Muscle layer of colon (tissue), 2 donors: ENCODE data around the gene SLC25A25.

Experiments
- H3K27ac ChIP-seq: one replicate; pipeline ENCODE4 v1.7.0; 2013; ENCODE audit warnings: low read depth, mild to moderate bottlenecking, low read length, moderate library complexity
- H3K27me3 ChIP-seq, 2 donors: one replicate each; pipeline ENCODE4 v1.7.0; 2013; ENCODE audit warnings: low read length in 2 of 2, mild to moderate bottlenecking in 2 of 2; ENCODE audit not compliant: insufficient read depth in 2 of 2, control insufficient read depth in 1 of 2
- H3K36me3 ChIP-seq: one replicate; pipeline ENCODE4 v1.7.0; 2013; ENCODE audit warnings: mild to moderate bottlenecking, low read length; ENCODE audit not compliant: insufficient read depth
- H3K4me1 ChIP-seq: one replicate; pipeline ENCODE4 v1.7.0; 2013; ENCODE audit warnings: mild to moderate bottlenecking, low read length; ENCODE audit not compliant: insufficient read depth
- H3K4me3 ChIP-seq, 2 donors: one replicate each; pipeline ENCODE4 v1.7.0; 2013; ENCODE audit warnings: low read length in 2 of 2, low read depth in 1 of 2, mild to moderate bottlenecking in 1 of 2, moderate library complexity in 1 of 2
- H3K9ac ChIP-seq: one replicate; pipeline ENCODE4 v1.7.0; 2013; ENCODE audit warnings: low read length
- H3K9me3 ChIP-seq: one replicate; pipeline ENCODE4 v1.7.0; 2013; ENCODE audit warnings: mild to moderate bottlenecking, low read length
- donor health status: abdominal sarcoma.
- donor health status: Adenocarcinoma of cecum.

Gene SLC25A25

DNA sequence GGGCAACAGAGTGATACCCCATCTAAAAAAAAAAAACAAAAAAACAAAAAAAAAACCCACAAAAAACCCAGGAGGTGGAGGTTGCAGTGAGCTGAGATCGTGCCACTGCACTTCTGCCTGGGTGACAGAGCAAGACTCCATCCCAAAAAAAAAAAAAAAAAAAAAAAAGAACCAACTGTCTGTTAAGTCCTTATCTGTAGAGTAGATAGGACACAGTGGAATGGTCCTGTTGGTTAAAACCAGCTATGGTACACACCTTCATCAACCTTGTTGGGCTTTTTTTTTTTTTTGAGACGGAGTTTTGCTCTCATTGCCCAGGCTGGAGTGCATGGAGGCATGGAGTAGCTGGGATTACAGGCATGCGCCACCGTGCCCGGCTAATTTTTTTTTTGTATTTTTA lies 12.2 kb downstream of the SLC25A25 start:
- H3K36me3 ChIP-seq = peaks cover 7% of the 10 kb centered on the region
- H3K27me3 ChIP-seq = no peaks in the 10 kb centered on the region
- H3K9ac ChIP-seq = no peak overlapping the region
- H3K27ac ChIP-seq = no peak overlapping the region
- H3K4me3 ChIP-seq = no peak overlapping the region
- peaks cover 35% of the 10 kb centered on the region for H3K4me1 ChIP-seq
- H3K9me3 ChIP-seq = no peaks in the 10 kb centered on the region

- Histone ChIP-seq H3K9ac (no peak overlapping the region), H3K4me1 (peaks cover 35% of the 10 kb centered on the region), H3K9me3 (no peaks in the 10 kb centered on the region), H3K36me3 (peaks cover 7% of the 10 kb centered on the region), H3K27ac (peak overlapping the region; percentile 63), H3K27me3 (no peaks in the 10 kb centered on the region), H3K4me3 (no peak overlapping the region)
These were observed 13.0 kb downstream of the SLC25A25 start for GRCh38 chr9:128081056-128081455.

GRCh38 chr9:128082151-128082550 lies 14.1 kb downstream of the SLC25A25 start:
- Histone ChIP-seq H3K27me3 (no peaks in the 10 kb centered on the region), H3K36me3 (peaks cover 7% of the 10 kb centered on the region), H3K9me3 (no peaks in the 10 kb centered on the region), H3K4me1 (peaks cover 35% of the 10 kb centered on the region), H3K4me3 (no peak overlapping the region), H3K9ac (no peak overlapping the region), H3K27ac (no peak overlapping the region)

DNA sequence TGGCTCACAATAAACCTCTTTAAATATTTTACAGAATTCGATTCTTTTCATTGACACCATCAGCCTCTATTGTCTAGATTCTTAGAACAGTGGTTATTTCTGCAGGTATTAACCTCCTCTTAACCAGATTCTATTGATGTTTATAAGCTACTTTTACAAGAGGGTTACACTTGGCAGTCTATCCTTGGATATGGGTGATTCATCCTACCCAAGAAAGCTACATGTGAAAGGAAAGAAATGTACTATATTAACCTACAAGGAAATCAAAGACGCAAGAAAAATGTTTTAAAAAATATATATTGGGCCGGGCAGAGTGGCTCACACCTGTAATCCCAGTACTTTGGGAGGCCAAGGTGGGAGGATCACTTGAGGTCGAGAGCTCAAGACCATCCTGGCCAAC lies 16.7 kb downstream of the SLC25A25 start:
- Histone ChIP-seq H3K27ac (no peak overlapping the region), H3K4me1 (peaks cover 21% of the 10 kb centered on the region), H3K9ac (no peak overlapping the region), H3K36me3 (no peaks in the 10 kb centered on the region), H3K9me3 (no peaks in the 10 kb centered on the region), H3K4me3 (no peak overlapping the region), H3K27me3 (no peaks in the 10 kb centered on the region)

DNA sequence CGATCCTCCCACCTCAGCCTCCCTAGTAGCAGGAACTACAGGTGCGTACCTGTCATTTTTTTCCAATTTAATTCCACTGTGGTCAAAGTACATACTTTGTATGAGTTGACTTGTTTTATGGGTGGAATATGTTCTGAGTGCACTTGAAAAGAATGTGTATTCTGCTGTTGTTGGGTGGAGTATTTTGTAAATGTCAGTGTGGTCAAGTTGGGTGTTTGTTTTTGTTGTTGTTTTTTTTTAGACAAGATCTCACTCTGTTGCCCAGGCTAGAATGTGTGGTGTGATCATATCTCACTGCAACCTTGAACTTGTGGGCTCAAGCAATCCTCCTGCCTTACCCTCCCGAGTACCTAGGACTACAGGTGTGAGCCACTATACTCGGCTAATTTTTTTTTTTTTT lies 17.9 kb downstream of the SLC25A25 start:
- H3K4me1 ChIP-seq = peaks cover 19% of the 10 kb centered on the region
- no peak overlapping the region for H3K27ac ChIP-seq
- no peak overlapping the region for H3K4me3 ChIP-seq
- H3K9me3 ChIP-seq = no peaks in the 10 kb centered on the region
- no peak overlapping the region for H3K9ac ChIP-seq
- H3K27me3 ChIP-seq = no peaks in the 10 kb centered on the region
- H3K36me3 ChIP-seq = no peaks in the 10 kb centered on the region

- Histone ChIP-seq H3K4me1 (peaks cover 18% of the 10 kb centered on the region), H3K27ac (no peak overlapping the region), H3K9me3 (no peaks in the 10 kb centered on the region), H3K4me3 (no peak overlapping the region), H3K9ac (no peak overlapping the region), H3K36me3 (no peaks in the 10 kb centered on the region), H3K27me3 (no peaks in the 10 kb centered on the region)
These were observed 19.2 kb downstream of the SLC25A25 start for GRCh38 chr9:128087262-128087661.

DNA sequence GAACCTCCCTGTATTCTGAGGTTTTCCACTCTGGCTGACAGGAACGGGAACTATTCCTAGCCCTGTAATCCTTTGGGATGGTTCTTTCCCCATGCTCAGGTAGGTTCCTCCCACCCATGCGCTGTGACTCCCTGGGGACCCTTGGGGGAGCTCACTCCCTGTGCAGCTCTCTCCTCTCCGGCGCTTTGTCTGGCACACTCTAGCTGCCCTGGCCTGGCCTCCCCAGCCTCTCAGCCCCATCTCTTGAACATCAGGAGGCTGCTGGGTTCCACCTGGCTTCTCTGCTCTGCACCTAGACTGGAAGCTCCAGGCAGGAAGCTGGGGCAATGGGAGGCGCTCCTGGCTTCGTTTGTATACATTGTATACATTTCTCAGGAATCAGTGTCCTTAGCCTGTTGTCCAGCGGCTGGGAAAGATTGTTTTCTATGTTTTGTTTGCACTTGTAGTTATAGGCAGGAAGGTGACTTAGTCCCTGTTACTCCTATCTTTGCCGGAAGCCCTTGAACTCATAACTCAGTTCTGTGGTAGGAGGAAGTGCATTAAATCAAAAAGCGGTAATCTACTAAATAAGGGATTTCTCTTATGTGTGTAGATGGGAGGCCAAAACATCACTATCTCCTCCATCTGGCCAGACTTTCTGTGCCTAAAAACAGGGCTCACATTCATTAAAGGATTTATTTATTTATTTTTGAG lies 20.4 kb downstream of the SLC25A25 start:
- Histone ChIP-seq H3K4me3 (no peak overlapping the region), H3K36me3 (no peaks in the 10 kb centered on the region), H3K9me3 (no peaks in the 10 kb centered on the region), H3K4me1 (peaks cover 27% of the 10 kb centered on the region), H3K27me3 (no peaks in the 10 kb centered on the region), H3K9ac (no peak overlapping the region), H3K27ac (no peak overlapping the region)

DNA sequence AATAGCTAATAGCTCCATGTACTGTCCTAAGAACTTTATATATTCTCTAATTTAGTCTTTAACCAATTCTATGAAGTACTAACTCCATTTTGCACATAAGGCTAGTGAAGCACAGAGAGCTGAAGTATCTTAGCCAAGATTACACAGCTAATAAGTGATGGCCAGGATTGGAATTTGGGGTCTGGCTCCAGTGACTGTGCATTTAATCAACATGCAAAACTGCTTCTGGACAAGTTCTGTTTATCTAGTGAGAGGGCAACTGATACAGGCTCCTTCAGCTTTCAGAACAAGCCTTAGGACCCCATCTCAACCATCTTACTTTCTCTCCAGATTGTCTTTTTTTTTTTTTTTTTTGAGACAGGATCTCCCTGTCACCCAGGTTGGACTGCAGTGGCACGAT lies 21.3 kb downstream of the SLC25A25 start:
- Histone ChIP-seq H3K4me3 (no peak overlapping the region), H3K9ac (no peak overlapping the region), H3K9me3 (no peaks in the 10 kb centered on the region), H3K36me3 (no peaks in the 10 kb centered on the region), H3K27ac (no peak overlapping the region), H3K4me1 (peaks cover 35% of the 10 kb centered on the region), H3K27me3 (no peaks in the 10 kb centered on the region)

GRCh38 chr9:128091144-128091543 lies 23.1 kb downstream of the SLC25A25 start:
- H3K36me3 ChIP-seq = no peaks in the 10 kb centered on the region
- peak overlapping the region; percentile 49 for H3K27ac ChIP-seq
- peaks cover 45% of the 10 kb centered on the region for H3K4me1 ChIP-seq
- H3K27me3 ChIP-seq = no peaks in the 10 kb centered on the region
- H3K9me3 ChIP-seq = no peaks in the 10 kb centered on the region
- H3K4me3 ChIP-seq = peak overlapping the region; percentile 27 to 43
- peak overlapping the region; percentile 12 for H3K9ac ChIP-seq

- Histone ChIP-seq H3K9me3 (no peaks in the 10 kb centered on the region), H3K27me3 (no peaks in the 10 kb centered on the region), H3K36me3 (no peaks in the 10 kb centered on the region), H3K9ac (no peak overlapping the region), H3K27ac (peak overlapping the region; percentile 32), H3K4me1 (peaks cover 45% of the 10 kb centered on the region), H3K4me3 (peak overlapping the region in 1 of 2 donors; percentile 43)
These were observed 23.5 kb downstream of the SLC25A25 start for GRCh38 chr9:128091571-128091970.

- Histone ChIP-seq H3K4me3 (no peak overlapping the region), H3K9ac (no peak overlapping the region)
These were observed 24.4 kb downstream of the SLC25A25 start for GRCh38 chr9:128092199-128092977.

More at GRCh38 chr9:128092199-128092977, 24.4 kb downstream of the SLC25A25 start:
- Histone ChIP-seq H3K27me3 (no peaks in the 10 kb centered on the region), H3K4me1 (peaks cover 47% of the 10 kb centered on the region), H3K9me3 (no peaks in the 10 kb centered on the region), H3K36me3 (no peaks in the 10 kb centered on the region), H3K27ac (peak overlapping the region; percentile 95)
